Colon (tissue), 2 donors: Measurements from ENCODE around the gene KLF3.
"Not testable (repeated sequence)": the region's sequence is repeated elsewhere in the genome, so short reads cannot be mapped to it uniquely, and the experiment has no call there.

Experiments used
- FAIRE-seq: peaks from 2 replicates; lab custom pipeline; 2012; peaks lifted over from hg19 to GRCh38; lab: Jason Lieb, UNC
- donor health status: control.
- donor health status: control.

KLF3 gene

GRCh38 chr4:38663801-38664705 is at the start of gene KLF3:
TSS of gene KLF3 (plus strand) at chr4:38664199. CDS start at chr4:38680626, 16,427 bp downstream.
- FAIRE-seq = no peak

- FAIRE-seq = no peak
These were observed 49.8 kb upstream of the KLF3 start for GRCh38 chr4:38614231-38614630.

- FAIRE-seq = no peak
These were observed 48.2 kb upstream of the KLF3 start for GRCh38 chr4:38615847-38616246.

GRCh38 chr4:38618505-38618904 is 45.5 kb upstream of the KLF3 start:
- FAIRE-seq = no peak

GRCh38 chr4:38619316-38619715 is 44.7 kb upstream of the KLF3 start:
- FAIRE-seq = no peak

- FAIRE-seq = no peak
These were observed 43.9 kb upstream of the KLF3 start for GRCh38 chr4:38620065-38620464.

GRCh38 chr4:38620527-38621027 is 43.4 kb upstream of the KLF3 start:
- peak; percentile 64 for FAIRE-seq

GRCh38 chr4:38621028-38621684 is 42.8 kb upstream of the KLF3 start:
- no peak for FAIRE-seq

- FAIRE-seq = no peak
These were observed 42.2 kb upstream of the KLF3 start for GRCh38 chr4:38621831-38622230.

- FAIRE-seq = not testable (repeated sequence)
These were observed 41.7 kb upstream of the KLF3 start for GRCh38 chr4:38622340-38622739.

GRCh38 chr4:38623260-38623659 is 40.7 kb upstream of the KLF3 start:
- no peak for FAIRE-seq

- no peak for FAIRE-seq
These were observed 39.7 kb upstream of the KLF3 start for GRCh38 chr4:38624311-38624710.

GRCh38 chr4:38625508-38625907 is 38.5 kb upstream of the KLF3 start:
- no peak for FAIRE-seq

GRCh38 chr4:38626901-38627444 is 37.0 kb upstream of the KLF3 start:
- FAIRE-seq = not testable (repeated sequence)

- FAIRE-seq = no peak
These were observed 33.5 kb upstream of the KLF3 start for GRCh38 chr4:38630519-38630918.

- no peak for FAIRE-seq
These were observed 29.8 kb upstream of the KLF3 start for GRCh38 chr4:38634047-38634759.

- FAIRE-seq = no peak
These were observed 24.8 kb upstream of the KLF3 start for GRCh38 chr4:38639242-38639641.

- no peak for FAIRE-seq
These were observed 22.2 kb upstream of the KLF3 start for GRCh38 chr4:38641811-38642210.

- no peak for FAIRE-seq
These were observed 19.8 kb upstream of the KLF3 start for GRCh38 chr4:38644201-38644600.

GRCh38 chr4:38647101-38647819 is 16.7 kb upstream of the KLF3 start:
- FAIRE-seq = no peak

- FAIRE-seq = no peak
These were observed 13.9 kb upstream of the KLF3 start for GRCh38 chr4:38650133-38650532.

GRCh38 chr4:38654273-38654672 is 9.7 kb upstream of the KLF3 start:
- FAIRE-seq = no peak
